ENCODE data around the gene CDH2. TPM values are rescaled to one million over a fixed set of nuclear protein-coding genes. Genes with fewer than 3 reads are reported as not detected.
A peak's percentile ranks its signal among the peaks of the same experiment; 100 is the strongest.

The CDH2 gene
- total and polyA plus RNA-seq, 10 donors, result 0.96 to 40.2 (median 24.6) TPM

GRCh38 chr18:28018351-28018750 lies 158.6 kb downstream of the CDH2 start:
- Histone ChIP-seq H3K9me3 (no peaks in the 10 kb centered on the region), H3K4me1 (no peaks in the 10 kb centered on the region)
- intact Hi-C loops (cut with DNase I; ENCODE audit: low total_unique reads), result loop anchor here (10.0 kb wide), 1 partner anchor 156 kb away; the partner anchor contains the start of gene CDH2

GRCh38 chr18:28015671-28016070 lies 161.3 kb downstream of the CDH2 start:
- DNase-seq, result no peak
- intact Hi-C loops (cut with DNase I; ENCODE audit: low total_unique reads), result loop anchor here (10.0 kb wide), 1 partner anchor 159 kb away; the partner anchor contains the start of gene CDH2
- TF ChIP-seq POLR2A (IDR thresholded peaks at IDR 0.05), result no peak
- TF ChIP-seq POLR2AphosphoS5 (IDR thresholded peaks at IDR 0.05), result no peak
- no peak for TF ChIP-seq CTCF (IDR thresholded peaks at IDR 0.05 in 8 of 11, conservative IDR thresholded peaks at IDR 0.05 in 3 of 11)
- WGBS, 5 donors, result 64 to 77% (median 72%) methylated on average over 3 of the region's 3 CpGs
- Histone ChIP-seq H3K27me3 (replicated peaks in 1 of 7) (no peaks in the 10 kb centered on the region), H3K27ac (no peak overlapping the region), H3K36me3 (no peaks in the 10 kb centered on the region), H3K4me3 (no peak overlapping the region), H3K4me1 (no peaks in the 10 kb centered on the region), H3K9me3 (no peaks in the 10 kb centered on the region)

More at GRCh38 chr18:28018351-28018750, 158.6 kb downstream of the CDH2 start:
- no peak overlapping the region for H3K4me3 ChIP-seq
- no peak for DNase-seq
- TF ChIP-seq CTCF (IDR thresholded peaks at IDR 0.05 in 8 of 11, conservative IDR thresholded peaks at IDR 0.05 in 3 of 11) (no peak), POLR2AphosphoS5 (IDR thresholded peaks at IDR 0.05) (no peak), POLR2A (IDR thresholded peaks at IDR 0.05) (no peak)
- no peak overlapping the region for H3K27ac ChIP-seq
- no peaks in the 10 kb centered on the region for H3K36me3 ChIP-seq
- no peaks in the 10 kb centered on the region for H3K27me3 ChIP-seq (replicated peaks in 1 of 7)

- H3K4me1 ChIP-seq, result no peaks in the 10 kb centered on the region
- no peaks in the 10 kb centered on the region for H3K27me3 ChIP-seq (replicated peaks in 1 of 7)
- H3K4me3 ChIP-seq, result no peak overlapping the region
- no peaks in the 10 kb centered on the region for H3K9me3 ChIP-seq
- no peak overlapping the region for H3K27ac ChIP-seq
- intact Hi-C loops (cut with DNase I; ENCODE audit: low total_unique reads), result loop anchor here (10.0 kb wide), 1 partner anchor 162 kb away; the partner anchor contains the start of gene CDH2
- TF ChIP-seq CTCF (IDR thresholded peaks at IDR 0.05 in 8 of 11, conservative IDR thresholded peaks at IDR 0.05 in 3 of 11) (peak in 3 of 11 experiments; percentile 20 to 44 (median 35)), POLR2A (IDR thresholded peaks at IDR 0.05) (no peak)
- no peak for DNase-seq
- 72 to 86% (median 76%) methylated on average over 1 of the region's 1 CpG for WGBS, 5 donors
- no peaks in the 10 kb centered on the region for H3K36me3 ChIP-seq
Observed at GRCh38 chr18:28013066-28013465, 163.9 kb downstream of the CDH2 start.

- Histone ChIP-seq H3K9me3 (no peaks in the 10 kb centered on the region), H3K4me1 (no peaks in the 10 kb centered on the region), H3K36me3 (no peaks in the 10 kb centered on the region), H3K27me3 (replicated peaks in 1 of 7) (no peaks in the 10 kb centered on the region), H3K4me3 (no peak overlapping the region), H3K27ac (no peak overlapping the region)
- intact Hi-C loops (cut with DNase I; ENCODE audit: low total_unique reads), result loop anchor here (10.0 kb wide), 1 partner anchor 162 kb away; the partner anchor contains the start of gene CDH2
- no peak for TF ChIP-seq CTCF (IDR thresholded peaks at IDR 0.05 in 8 of 11, conservative IDR thresholded peaks at IDR 0.05 in 3 of 11)
- no peak for TF ChIP-seq POLR2AphosphoS5 (IDR thresholded peaks at IDR 0.05)
- TF ChIP-seq POLR2A (IDR thresholded peaks at IDR 0.05), result no peak
- DNase-seq, result no peak
Observed at GRCh38 chr18:28012336-28012735, 164.6 kb downstream of the CDH2 start.
